ENCODE results near the gene PRSS23.
"Not testable (repeated sequence)": the region's sequence is repeated elsewhere in the genome, so short reads cannot be mapped to it uniquely, and the experiment has no call there.

The PRSS23 gene

DNA sequence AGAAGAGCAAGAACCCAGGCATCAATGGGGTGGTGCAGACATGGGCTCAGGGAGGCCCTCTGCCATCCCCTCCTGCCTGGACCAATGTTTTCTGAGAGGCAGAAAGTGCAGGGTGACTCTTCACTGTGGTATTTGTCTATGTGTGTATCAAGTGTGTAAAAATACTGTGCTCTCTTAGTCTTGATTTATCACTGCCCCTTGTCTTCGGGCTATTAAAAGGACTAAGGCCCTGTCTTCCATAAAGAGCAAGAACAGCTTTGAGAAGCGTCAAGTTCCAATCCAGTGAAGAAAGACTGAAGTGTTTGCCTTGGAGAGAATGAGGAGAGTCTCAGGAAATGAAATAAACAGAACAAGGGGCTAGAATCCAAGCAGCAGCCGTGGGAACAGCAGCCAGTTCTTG, 14.4 kb downstream of the PRSS23 start:
- DNase-seq (ENCODE audit: low spot score): no peak

GRCh38 chr11:86815726-86816125, 15.4 kb downstream of the PRSS23 start:
- no peak for DNase-seq (ENCODE audit: low spot score)

DNA sequence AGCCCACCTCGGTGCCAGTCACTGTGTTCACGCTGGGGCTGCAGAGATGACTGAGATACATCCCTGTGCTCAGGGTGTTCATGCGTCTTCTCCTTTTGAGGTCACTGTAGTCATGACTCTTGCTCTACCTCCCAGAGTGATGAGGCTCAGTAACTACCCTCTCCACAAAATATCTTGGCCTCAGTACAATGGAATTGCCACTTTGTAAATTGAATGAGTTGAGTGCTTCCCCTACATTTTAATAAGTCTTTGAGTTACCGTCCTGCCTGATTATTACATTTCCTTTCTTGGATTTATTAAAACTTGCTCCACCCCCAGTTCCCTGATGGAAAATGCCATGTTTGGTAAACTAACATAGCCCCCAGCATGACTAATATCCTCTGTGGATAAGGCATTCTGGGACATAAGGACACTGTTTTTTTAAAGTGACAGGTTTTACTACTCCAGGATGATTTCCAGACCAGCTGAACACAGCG, 15.9 kb downstream of the PRSS23 start:
- no peak for DNase-seq (ENCODE audit: low spot score)

- DNase-seq (ENCODE audit: low spot score): peak; percentile 53
Measured at GRCh38 chr11:86818462-86819192, 18.3 kb downstream of the PRSS23 start.

DNA sequence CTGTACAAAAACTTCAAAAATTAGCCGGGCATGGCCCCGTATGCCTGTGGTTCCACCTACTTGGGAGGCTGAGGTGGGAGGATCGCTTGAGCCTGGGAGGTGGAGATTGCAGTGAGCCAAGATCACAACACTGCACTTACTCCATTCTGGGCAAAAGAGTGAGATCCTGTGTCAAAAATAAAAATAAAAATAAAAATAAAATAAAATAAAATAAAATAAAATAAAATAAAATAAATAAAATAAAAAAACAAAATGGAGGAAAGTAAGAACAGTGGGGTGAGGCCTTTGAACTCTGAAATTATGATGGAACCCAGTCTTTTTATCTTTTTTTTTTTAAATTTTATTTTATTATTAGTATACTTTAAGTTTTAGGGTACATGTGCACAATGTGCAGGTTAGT, 23.8 kb downstream of the PRSS23 start:
- not testable (repeated sequence) for DNase-seq (ENCODE audit: low spot score)

DNA sequence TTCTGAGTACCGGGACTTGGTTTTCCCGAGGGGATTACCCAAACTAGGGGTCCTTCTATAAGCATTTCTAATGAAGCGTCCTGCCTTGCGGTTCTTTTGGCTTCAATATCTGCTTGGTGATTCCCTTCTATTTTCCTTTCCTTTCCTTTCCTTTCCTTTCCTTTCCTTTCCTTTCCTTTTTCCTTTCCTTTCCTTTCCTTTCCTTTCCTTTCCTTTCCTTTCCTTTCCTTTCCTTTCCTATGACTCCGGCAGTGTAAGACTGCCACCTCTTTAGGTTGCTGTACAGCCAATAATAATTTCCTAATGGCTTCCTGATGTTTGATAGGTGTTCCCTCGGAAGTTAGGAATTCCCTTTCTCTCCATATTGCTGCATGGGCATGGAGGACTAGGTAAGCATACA, 34.0 kb downstream of the PRSS23 start:
- not testable (repeated sequence) for DNase-seq (ENCODE audit: low spot score)

DNA sequence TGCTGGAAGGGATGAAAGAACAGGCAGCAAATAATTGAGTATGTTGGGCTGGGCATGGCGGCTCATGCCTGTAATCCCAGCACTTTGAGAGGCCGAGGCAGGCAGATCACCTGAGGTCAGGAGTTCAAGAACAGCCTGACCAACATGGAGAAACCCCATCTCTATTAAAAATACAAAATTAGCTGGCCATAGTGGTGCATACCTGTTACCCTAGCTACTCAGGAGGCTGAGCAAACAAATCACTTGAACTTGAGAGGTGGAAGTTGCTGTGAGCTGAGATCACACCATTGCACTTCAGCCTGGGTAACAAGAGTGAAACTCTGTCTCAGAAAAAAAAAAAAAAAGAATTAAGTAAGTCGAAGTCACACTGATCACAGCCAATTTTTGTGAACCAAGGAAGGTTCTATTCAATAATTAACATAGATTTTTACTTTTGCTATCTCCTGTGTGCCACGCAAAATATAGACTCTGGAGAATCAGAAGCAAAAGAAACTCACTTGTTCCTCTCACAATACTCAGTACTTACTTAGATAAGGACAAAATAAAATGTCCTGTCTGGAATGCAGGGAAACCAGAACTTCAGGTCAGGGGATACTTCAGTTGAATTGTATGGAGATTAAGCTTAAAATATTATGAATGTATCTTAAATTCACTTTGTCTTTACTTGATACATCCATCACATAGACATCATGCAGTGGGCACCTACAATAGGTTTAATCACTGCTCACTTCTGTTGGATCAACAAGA, 44.6 kb downstream of the PRSS23 start:
- DNase-seq (ENCODE audit: low spot score): not testable (repeated sequence)

GRCh38 chr11:86848132-86848531, 47.8 kb downstream of the PRSS23 start:
- DNase-seq (ENCODE audit: low spot score): no peak

DNA sequence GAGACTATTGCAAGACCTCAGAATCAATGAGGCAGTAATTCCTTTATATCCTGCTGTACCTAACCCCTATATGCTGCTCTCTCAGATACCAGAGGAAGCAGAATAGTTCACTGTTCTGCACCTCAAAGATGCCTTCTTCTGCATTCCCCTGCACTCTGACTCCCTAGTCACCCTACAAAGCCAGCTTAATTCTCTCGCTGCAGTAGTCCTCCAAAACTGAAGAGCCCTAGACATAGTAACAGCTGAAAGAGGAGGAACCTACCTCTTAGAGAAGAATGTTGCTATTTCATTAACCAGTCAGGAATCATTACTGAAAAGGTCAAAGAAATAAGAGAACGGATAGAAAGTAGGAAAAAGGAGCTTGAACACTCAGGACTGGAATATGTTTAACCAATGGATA, 49.3 kb downstream of the PRSS23 start:
- no peak for DNase-seq (ENCODE audit: low spot score)
